Mesodermal cell (in vitro differentiated cells): Measurements from ENCODE around the gene ERI2.
"Not testable (repeated sequence)": the region's sequence is repeated elsewhere in the genome, so short reads cannot be mapped to it uniquely, and the experiment has no call there.

Source experiments
- H3K27ac ChIP-seq: 2 replicates; pipeline ENCODE4 v1.7.0; 2013; ENCODE audit warnings: mild to moderate bottlenecking, low read depth, low read length, moderate library complexity; ENCODE audit not compliant: severe bottlenecking
- H3K36me3 ChIP-seq: 2 replicates; pipeline ENCODE4 v1.7.1; 2013; ENCODE audit warnings: mild to moderate bottlenecking, low read length, moderate library complexity; ENCODE audit not compliant: control insufficient read depth, insufficient read depth
- H3K4me1 ChIP-seq: one replicate; pipeline ENCODE4 v1.7.1; 2013; ENCODE audit warnings: mild to moderate bottlenecking, low read length; ENCODE audit not compliant: insufficient read depth, control insufficient read depth, poor library complexity, severe bottlenecking
- H3K4me3 ChIP-seq: 2 replicates; pipeline ENCODE4 v1.7.0; 2013; ENCODE audit warnings: low read length, control low read depth, mild to moderate bottlenecking; ENCODE audit not compliant: insufficient read depth, poor library complexity, severe bottlenecking; ENCODE audit errors: extremely low read depth
- H3K9me3 ChIP-seq: 2 replicates; pipeline ENCODE4 v1.7.1; 2013; ENCODE audit warnings: mild to moderate bottlenecking, low read length, moderate library complexity; ENCODE audit not compliant: control insufficient read depth
- WGBS, 2 experiments: methylation state at CpG; one replicate each; pipeline ENCODE4 v1.1.5; 2013; ENCODE audit warnings: missing lambda C conversion rate in 2 of 2; ENCODE audit not compliant: insufficient coverage in 2 of 2; 5-methylcytosine and 5-hydroxymethylcytosine counted together

The ERI2 gene

DNA sequence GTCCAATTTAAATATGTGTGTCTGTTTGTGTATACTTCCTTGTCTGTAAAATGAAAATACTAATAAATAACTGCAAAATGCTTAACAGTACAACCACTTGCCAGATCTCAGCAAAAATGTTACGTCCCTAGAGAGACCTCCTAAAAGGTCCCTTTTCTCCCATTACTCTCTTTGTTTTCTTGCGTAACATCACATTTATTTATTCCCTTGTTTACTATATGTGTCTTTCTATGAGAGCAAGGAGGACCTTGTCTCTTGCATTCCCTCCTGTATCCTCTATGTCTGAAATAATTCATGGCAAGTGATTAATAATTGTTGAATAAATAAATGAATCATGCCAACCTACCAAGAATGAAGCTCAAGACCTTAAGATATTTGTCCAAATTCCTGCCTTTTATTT lies 40.5 kb downstream of the ERI2 start:
- no peaks in the 10 kb centered on the region for H3K36me3 ChIP-seq
- 100% methylated on average over 1 of the region's 2 CpGs; no CpG with 5 or more reads in 1 of the 2 experiments for WGBS, 2 experiments
- H3K4me1 ChIP-seq, result no peaks in the 10 kb centered on the region
- no peaks in the 10 kb centered on the region for H3K9me3 ChIP-seq
- no peak overlapping the region for H3K27ac ChIP-seq
- H3K4me3 ChIP-seq, result no peak overlapping the region

DNA sequence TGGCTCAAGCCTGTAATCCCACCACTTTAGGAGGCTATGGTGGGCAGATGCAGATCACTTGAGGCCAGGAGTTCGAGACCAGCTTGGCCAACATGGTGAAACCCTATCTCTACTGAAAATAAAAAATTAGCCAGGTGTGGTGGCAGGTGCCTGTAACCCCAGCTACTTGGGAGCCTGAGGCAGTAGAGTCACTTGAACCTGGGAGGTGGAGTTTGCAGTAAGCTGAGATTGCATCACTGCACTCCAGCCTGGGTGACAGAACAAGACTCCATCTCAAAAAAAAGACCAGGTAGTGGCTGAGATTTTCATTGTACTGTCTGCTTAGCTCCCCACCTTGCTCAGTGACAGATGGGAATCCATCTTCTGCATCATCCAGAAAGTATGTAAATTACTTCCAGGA lies 41.8 kb downstream of the ERI2 start:
- no CpG with 5 or more reads among the region's 1 CpG for WGBS, 2 experiments
- H3K27ac ChIP-seq, H3K4me1 ChIP-seq, H3K4me3 ChIP-seq, H3K9me3 ChIP-seq, H3K36me3 ChIP-seq: not testable (repeated sequence)

DNA sequence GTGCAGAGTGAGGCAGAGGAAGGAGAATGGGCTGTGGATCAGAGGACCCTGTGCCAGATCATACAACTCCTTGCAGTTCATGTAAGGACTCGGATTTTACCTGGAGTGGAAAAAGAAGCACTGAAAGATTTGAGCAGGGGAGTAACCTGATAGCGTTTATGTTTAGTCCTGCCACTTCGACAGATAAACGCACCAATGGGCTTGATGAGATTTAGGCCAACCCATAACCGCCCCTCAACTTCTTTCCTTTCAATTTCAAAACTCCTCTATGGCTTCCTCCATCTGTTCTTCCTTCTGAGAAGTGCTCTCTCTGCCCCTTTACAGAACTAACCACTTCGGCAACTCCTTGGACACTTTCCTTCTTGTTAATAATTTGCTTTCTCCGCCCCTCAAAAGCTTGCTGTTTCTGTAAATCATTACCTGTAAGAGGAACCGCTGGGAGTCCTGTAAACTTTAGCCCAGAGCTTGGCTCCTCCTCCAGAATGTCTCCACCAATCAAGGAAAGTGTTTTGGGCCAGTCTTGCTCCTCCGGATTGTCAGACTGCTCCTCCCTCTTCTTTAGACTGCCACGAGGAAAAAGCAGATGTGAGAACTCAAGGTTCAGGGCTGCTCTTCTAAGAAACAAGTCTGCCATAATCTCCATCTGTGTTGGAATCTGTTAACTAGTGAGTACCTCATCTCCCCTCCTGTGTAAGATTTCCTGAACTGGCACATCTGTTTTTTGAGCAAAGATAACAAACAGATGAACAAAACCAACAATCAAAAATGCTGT lies 42.6 kb downstream of the ERI2 start, which contains the start of gene ACSM3:
Gene ACSM3, plus strand, starts transcription at position 554 of the 772 bp plus-strand sequence. CDS start 6,021 bp downstream, outside the sequence.
- WGBS, 2 experiments, result 49 to 54% methylated on average over 8 to 9 of the region's 10 CpGs

DNA sequence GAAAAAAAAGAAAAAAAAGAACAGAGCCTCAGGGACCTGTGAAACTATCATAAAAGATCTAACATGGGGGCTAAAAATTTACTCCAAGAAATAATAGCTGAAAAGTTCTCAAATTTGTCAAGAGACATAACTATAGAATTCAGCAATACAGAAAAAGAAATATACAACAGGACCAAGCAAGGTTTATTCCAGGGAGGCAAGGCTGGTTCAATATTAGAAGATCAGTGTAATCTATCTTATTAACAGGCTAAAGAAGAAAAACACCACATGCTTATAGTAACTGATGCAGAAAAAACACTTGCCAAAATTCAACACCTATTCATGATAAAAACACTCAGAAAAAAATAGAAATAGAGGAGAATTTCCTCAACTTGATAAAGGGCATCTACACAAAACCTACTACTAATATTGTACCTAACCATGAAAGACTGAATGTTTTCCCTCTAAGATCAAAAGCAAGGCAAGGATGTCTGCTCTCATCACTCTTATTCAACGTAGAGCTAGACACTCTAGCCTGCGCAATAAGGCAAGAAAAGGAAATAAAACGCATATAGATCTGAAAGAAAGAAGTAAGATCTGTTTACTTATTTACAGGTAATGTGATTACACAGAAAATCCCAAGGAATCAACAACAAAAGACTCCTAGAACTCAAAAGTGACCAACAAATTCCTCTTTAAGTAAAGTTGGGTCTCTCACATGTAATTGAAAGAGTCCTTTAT lies 43.7 kb downstream of the ERI2 start:
- H3K4me1 ChIP-seq, result no peaks in the 10 kb centered on the region
- no peak overlapping the region for H3K4me3 ChIP-seq
- H3K9me3 ChIP-seq, result no peaks in the 10 kb centered on the region
- H3K36me3 ChIP-seq, result no peaks in the 10 kb centered on the region
- no CpG with 5 or more reads among the region's 3 CpGs for WGBS, 2 experiments
- no peak overlapping the region for H3K27ac ChIP-seq

More for the DNA sequence above, 42.6 kb downstream of the ERI2 start, which contains the start of gene ACSM3:
- Histone ChIP-seq H3K4me3 (no peak within 1 kb of the TSS), H3K9me3 (no peaks in the 10 kb centered on the region), H3K36me3 (no peaks in the 10 kb centered on the region), H3K4me1 (no peaks in the 10 kb centered on the region), H3K27ac (no peak within 1 kb of the TSS)

DNA sequence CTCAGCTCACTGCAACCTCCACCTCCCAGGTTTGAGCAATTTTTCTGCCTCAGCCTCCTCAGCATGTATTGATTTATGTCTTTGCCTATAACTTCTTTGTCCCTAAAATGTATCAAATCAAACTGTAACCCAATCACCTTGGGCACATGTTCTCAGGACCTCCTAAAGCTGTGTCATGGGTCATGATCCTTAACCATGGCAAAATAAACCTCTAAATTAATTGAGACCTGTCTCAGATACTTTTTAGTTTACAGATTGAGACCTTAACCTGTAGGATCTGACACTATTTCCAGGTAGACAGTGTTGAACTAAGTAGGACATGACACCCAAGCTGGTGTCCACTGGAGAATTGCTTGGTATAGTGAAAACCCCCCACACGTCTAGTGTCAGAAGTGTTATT lies 45.1 kb downstream of the ERI2 start:
- Histone ChIP-seq H3K36me3 (no peaks in the 10 kb centered on the region), H3K4me1 (no peaks in the 10 kb centered on the region), H3K9me3 (no peaks in the 10 kb centered on the region), H3K4me3 (no peak overlapping the region), H3K27ac (no peak overlapping the region)
- WGBS, 2 experiments, result 100% methylated on average over 1 of the region's 1 CpG; no CpG with 5 or more reads in 1 of the 2 experiments

DNA sequence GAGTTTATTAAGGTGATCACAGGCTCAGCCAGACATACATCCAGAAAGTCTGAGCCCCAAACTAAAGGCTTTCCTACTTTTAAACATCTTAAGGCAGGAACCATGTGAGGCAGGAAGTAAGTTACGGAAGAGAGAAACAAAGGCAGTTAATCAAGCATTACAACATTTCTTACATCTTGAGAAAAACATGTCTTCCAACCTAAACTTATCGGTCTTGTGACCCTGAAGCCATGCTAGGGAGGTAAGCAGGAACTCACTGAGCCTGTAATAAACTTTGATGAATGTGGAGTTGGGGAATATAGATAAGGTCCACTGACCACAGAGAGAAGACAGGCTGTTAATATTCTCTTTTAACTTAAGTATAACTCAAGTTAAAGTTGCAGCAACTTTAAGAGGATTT lies 45.9 kb downstream of the ERI2 start:
- Histone ChIP-seq H3K4me3 (no peak overlapping the region), H3K27ac (no peak overlapping the region), H3K36me3 (no peaks in the 10 kb centered on the region), H3K9me3 (no peaks in the 10 kb centered on the region), H3K4me1 (no peaks in the 10 kb centered on the region)
- 100% methylated on average over 1 of the region's 2 CpGs; no CpG with 5 or more reads in 1 of the 2 experiments for WGBS, 2 experiments

DNA sequence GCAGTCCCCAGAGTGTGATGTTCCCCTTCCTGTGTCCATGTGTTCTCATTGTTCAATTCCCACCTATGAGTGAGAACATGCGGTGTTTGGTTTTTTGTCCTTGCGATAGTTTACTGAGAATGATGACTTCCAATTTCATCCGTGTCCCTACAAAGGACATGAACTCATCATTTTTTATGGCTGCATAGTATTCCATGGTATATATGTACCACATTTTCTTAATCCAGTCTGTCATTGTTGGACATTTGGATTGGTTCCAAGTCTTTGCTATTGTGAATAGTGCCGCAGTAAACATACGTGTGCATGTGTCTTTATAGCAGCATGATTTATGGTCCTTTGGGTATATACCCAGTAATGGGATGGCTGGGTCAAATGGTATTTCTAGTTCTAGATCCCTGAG lies 50.5 kb downstream of the ERI2 start:
- not testable (repeated sequence) for H3K27ac ChIP-seq, H3K4me3 ChIP-seq, H3K4me1 ChIP-seq, H3K9me3 ChIP-seq, H3K36me3 ChIP-seq
- no CpG with 5 or more reads among the region's 5 CpGs for WGBS, 2 experiments

DNA sequence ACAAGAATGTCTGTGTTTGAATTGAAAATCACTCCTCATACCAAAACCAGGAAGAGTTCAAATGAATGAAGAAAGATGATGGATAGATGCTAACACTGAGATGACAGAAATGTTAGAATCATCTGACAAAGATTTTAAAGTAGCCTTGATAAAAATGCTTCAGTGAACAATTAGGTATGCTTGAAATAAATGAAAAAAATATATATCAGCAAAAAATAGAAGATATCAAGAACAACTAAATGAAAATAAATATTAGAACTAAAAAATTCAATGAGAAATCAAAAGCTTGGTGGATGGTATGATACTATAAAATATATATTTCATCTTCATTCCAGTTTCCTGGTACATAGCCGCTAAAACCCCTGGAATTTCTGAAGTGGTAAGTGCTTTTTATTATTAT lies 51.0 kb downstream of the ERI2 start:
- Histone ChIP-seq H3K4me1 (no peaks in the 10 kb centered on the region), H3K4me3 (no peak overlapping the region), H3K27ac (no peak overlapping the region), H3K9me3 (no peaks in the 10 kb centered on the region), H3K36me3 (no peaks in the 10 kb centered on the region)
- WGBS, 2 experiments, result no CpG with 5 or more reads among the region's 1 CpG

DNA sequence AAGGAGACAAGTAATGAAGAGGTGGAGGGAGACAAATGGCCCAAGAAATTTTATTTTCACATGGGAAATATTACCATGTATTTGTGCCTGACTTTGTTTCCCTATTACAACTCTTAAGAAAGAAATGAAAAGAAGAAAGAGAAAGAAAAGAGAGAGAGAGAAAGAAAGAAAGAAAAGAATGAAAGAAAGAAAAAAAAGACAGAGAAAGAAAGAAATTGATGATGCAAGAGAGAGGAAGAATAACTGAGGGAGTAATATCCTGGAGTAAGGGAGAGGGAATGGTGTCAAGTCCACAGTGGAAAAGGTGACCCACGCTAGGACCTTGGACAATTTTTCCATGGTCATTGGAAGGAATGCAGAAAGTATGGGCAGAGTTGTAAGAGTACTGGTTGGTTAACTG lies 52.5 kb downstream of the ERI2 start:
- Histone ChIP-seq H3K4me3 (no peak overlapping the region), H3K9me3 (no peaks in the 10 kb centered on the region), H3K4me1 (no peaks in the 10 kb centered on the region), H3K36me3 (no peaks in the 10 kb centered on the region), H3K27ac (no peak overlapping the region)
- 57 to 100% methylated on average over 1 of the region's 1 CpG for WGBS, 2 experiments

DNA sequence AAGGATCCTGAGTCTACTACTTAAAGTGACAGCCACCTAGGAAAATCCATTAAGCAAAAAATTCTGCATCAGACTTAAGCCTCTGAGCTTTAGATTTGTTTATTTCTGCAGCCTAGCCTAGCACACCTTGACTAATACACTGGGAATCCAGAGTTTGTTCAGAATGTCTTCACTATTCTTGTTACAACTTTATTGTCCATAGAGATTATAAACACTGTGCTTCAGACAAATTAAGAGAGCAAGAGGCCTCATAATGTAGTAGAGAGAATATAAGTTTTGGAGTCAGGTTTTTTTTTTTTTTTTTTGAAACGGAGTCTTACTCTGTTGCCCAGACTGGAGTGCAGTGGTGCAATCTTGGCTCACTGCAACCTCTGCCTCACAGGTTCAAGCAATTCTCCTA lies 55.7 kb downstream of the ERI2 start:
- WGBS, 2 experiments, result no CpG with 5 or more reads among the region's 1 CpG
- no peaks in the 10 kb centered on the region for H3K36me3 ChIP-seq
- no peak overlapping the region for H3K4me3 ChIP-seq
- no peaks in the 10 kb centered on the region for H3K4me1 ChIP-seq
- H3K9me3 ChIP-seq, result peaks cover 7% of the 10 kb centered on the region
- H3K27ac ChIP-seq, result no peak overlapping the region

DNA sequence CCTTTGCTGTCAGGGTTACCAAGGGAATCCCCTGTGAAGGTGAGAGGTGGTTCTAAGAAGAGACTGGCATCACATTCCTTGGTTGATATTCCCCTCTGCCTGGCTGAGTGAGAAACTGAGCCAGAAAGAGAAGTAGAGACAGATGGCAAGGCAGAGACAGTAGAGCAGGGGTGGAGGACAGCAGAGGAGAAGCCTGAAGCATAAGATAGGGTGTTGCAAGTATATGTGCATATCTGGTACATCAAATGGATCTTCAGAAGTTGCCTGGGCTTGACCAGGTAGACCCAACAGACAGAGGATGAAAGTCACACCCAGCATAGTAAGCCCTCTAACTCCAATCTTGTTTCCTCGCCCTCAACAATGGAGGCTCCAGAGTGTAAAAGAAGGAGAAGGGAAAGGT lies 56.8 kb downstream of the ERI2 start:
- Histone ChIP-seq H3K9me3 (peaks cover 7% of the 10 kb centered on the region), H3K27ac (no peak overlapping the region), H3K36me3 (no peaks in the 10 kb centered on the region), H3K4me1 (no peaks in the 10 kb centered on the region), H3K4me3 (no peak overlapping the region)
- no CpG with 5 or more reads among the region's 1 CpG for WGBS, 2 experiments
